Endodermal cell (in vitro differentiated cells): ENCODE data around the gene BMP2K. TPM values are rescaled to one million over a fixed set of nuclear protein-coding genes. Genes with fewer than 3 reads are reported as not detected.
"Not testable (repeated sequence)": the region's sequence is repeated elsewhere in the genome, so short reads cannot be mapped to it uniquely, and the experiment has no call there.

ENCODE experiments used
- DNase-seq: peaks from one replicate; pipeline ENCODE4 v3.0.0-alpha.2; 2017
- H3K27ac ChIP-seq: 2 replicates; pipeline ENCODE4 v1.5.1; 2013; ENCODE audit warnings: mild to moderate bottlenecking, low read depth, low read length, moderate library complexity
- H3K27me3 ChIP-seq: 2 replicates; pipeline ENCODE4 v1.6.1; 2013; ENCODE audit warnings: mild to moderate bottlenecking, low read length, moderate library complexity; ENCODE audit not compliant: insufficient read depth, control insufficient read depth, poor library complexity, severe bottlenecking
- H3K36me3 ChIP-seq: 2 replicates; pipeline ENCODE4 v1.7.0; 2013; ENCODE audit warnings: mild to moderate bottlenecking, low read length, moderate library complexity; ENCODE audit not compliant: control insufficient read depth, insufficient read depth
- H3K4me1 ChIP-seq: one replicate; pipeline ENCODE4 v1.7.0; 2013; ENCODE audit warnings: low read length; ENCODE audit not compliant: control insufficient read depth, insufficient read depth
- H3K4me3 ChIP-seq: 2 replicates; pipeline ENCODE4 v1.5.1; 2013; ENCODE audit warnings: mild to moderate bottlenecking, low read length, moderate library complexity
- H3K9ac ChIP-seq: 2 replicates; pipeline ENCODE4 v1.6.1; 2013; ENCODE audit warnings: mild to moderate bottlenecking, low read length, moderate library complexity; ENCODE audit not compliant: poor library complexity, severe bottlenecking; ENCODE audit errors: extremely low read depth
- H3K9me3 ChIP-seq: 2 replicates; pipeline ENCODE4 v1.6.1; 2013; ENCODE audit warnings: mild to moderate bottlenecking, low read length, moderate library complexity; ENCODE audit not compliant: control insufficient read depth
- H3K27ac Mint-ChIP-seq: 2 replicates; pipeline ENCODE4 v1.8.0; 2020; ENCODE audit warnings: mixed read lengths
- H3K27me3 Mint-ChIP-seq: 2 replicates; pipeline ENCODE4 v1.8.0; 2021; ENCODE audit warnings: mild to moderate bottlenecking, mixed read lengths; ENCODE audit not compliant: insufficient read depth
- H3K36me3 Mint-ChIP-seq: 2 replicates; pipeline ENCODE4 v1.8.0; 2020; ENCODE audit warnings: low read depth, mixed read lengths
- H3K4me1 Mint-ChIP-seq: 2 replicates; pipeline ENCODE4 v1.8.0; 2020; ENCODE audit warnings: mixed read lengths
- H3K4me3 Mint-ChIP-seq: 2 replicates; pipeline ENCODE4 v1.8.0; 2020; ENCODE audit warnings: mild to moderate bottlenecking, moderate library complexity, mixed read lengths
- H3K9me3 Mint-ChIP-seq: 2 replicates; pipeline ENCODE4 v1.8.0; 2020; ENCODE audit warnings: mild to moderate bottlenecking, mixed read lengths
- WGBS, 2 experiments: methylation state at CpG; one replicate each; pipeline versions ENCODE4 v1.1.5 to v1.1.7; 2013; ENCODE audit warnings: missing lambda C conversion rate in 2 of 2, mixed read lengths in 1 of 2; ENCODE audit not compliant: insufficient coverage in 1 of 2, insufficient read length in 1 of 2; 5-methylcytosine and 5-hydroxymethylcytosine counted together
- total RNA-seq, 2 donors: library from RNA; stranded (reverse); fragmentation: NEBNext Ultra II Directional in 1 of 2; extraction: Animal tissue kit (Norgen Biotek cat#: 25700) in 1 of 2; gene quantifications; 2 replicates in 1 of 2; 3 replicates in 1 of 2; pipeline ENCODE4 v1.2.1, GENCODE V29; 2021
- TF ChIP-seq, protein P1 (sequence below): fragments of 200-600 bp; sonication (generic); conservative IDR thresholded peaks from 2 replicates; pipeline ENCODE4 v1.5.0; 2021; ENCODE audit warnings: antibody characterized with exemption, mild to moderate bottlenecking

BMP2K gene
- total RNA-seq, 2 donors from 2014 or later, result 39.4 to 49.1 TPM

DNA sequence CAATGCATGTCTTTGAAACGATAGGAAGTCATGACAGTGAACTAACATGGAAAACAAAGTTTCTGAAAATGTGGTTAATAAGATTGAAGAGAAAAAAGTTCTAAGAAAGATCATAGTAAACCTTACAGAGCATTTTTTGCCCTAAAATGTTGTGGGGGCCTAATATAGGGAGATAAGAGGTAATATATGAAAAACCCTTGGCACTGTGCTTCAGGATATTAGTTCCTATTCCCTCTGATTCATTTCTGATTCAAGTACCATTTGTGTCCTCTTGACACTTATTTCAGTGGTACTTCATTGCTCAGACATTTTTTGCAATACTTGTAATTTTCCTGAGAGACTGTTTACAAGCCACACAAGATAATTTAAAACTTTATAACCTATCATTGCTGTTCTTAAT is 128.0 kb downstream of the BMP2K start:
- H3K27ac ChIP-seq, result no peak overlapping the region

DNA sequence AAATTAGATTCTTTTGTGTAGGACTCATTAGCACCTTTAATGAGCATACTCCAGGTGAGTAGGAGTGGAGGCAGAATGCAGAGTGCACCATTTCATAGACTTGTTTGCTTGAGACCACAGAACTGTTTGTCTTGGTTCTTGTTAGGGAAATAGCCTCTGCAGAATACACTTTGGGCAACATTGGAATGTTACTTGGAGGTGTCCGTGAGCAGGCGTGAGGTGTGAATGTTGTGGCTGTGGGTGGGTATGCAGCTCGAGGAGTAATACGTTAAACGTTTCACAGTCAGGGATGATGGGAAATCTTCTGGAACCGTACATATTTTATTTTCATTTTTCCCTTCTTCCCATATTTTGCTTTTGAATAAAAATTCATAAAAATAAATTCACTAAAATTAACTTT is 131.5 kb downstream of the BMP2K start:
- WGBS, 2 experiments, result 91% methylated on average over 6 of the region's 6 CpGs; no CpG with 5 or more reads in 1 of the 2 experiments
- no peaks in the 10 kb centered on the region for H3K9me3 ChIP-seq
- H3K4me1 Mint-ChIP-seq, result peaks cover 7% of the 10 kb centered on the region
- no peaks in the 10 kb centered on the region for H3K9me3 Mint-ChIP-seq
- no peak overlapping the region for H3K9ac ChIP-seq
- peaks cover 20% of the 10 kb centered on the region for H3K36me3 ChIP-seq
- H3K4me3 Mint-ChIP-seq, result no peak overlapping the region
- no peaks in the 10 kb centered on the region for H3K27me3 ChIP-seq
- H3K4me3 ChIP-seq, result no peak overlapping the region
- DNase-seq, result no peak
- no peaks in the 10 kb centered on the region for H3K4me1 ChIP-seq
- H3K36me3 Mint-ChIP-seq, result peaks cover 23% of the 10 kb centered on the region
- no peak overlapping the region for H3K27ac ChIP-seq
- H3K27ac Mint-ChIP-seq, result no peak overlapping the region
- no peaks in the 10 kb centered on the region for H3K27me3 Mint-ChIP-seq
- TF ChIP-seq, protein P1, sequence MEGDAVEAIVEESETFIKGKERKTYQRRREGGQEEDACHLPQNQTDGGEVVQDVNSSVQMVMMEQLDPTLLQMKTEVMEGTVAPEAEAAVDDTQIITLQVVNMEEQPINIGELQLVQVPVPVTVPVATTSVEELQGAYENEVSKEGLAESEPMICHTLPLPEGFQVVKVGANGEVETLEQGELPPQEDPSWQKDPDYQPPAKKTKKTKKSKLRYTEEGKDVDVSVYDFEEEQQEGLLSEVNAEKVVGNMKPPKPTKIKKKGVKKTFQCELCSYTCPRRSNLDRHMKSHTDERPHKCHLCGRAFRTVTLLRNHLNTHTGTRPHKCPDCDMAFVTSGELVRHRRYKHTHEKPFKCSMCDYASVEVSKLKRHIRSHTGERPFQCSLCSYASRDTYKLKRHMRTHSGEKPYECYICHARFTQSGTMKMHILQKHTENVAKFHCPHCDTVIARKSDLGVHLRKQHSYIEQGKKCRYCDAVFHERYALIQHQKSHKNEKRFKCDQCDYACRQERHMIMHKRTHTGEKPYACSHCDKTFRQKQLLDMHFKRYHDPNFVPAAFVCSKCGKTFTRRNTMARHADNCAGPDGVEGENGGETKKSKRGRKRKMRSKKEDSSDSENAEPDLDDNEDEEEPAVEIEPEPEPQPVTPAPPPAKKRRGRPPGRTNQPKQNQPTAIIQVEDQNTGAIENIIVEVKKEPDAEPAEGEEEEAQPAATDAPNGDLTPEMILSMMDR, result no peak

More for the DNA sequence above, 128.0 kb downstream of the BMP2K start:
- Histone ChIP-seq H3K36me3 (peaks cover 5% of the 10 kb centered on the region), H3K9ac (no peak overlapping the region), H3K4me1 (no peaks in the 10 kb centered on the region), H3K4me3 (no peak overlapping the region), H3K9me3 (no peaks in the 10 kb centered on the region), H3K27me3 (no peaks in the 10 kb centered on the region)
- WGBS, 2 experiments, result 91 to 95% methylated on average over 1 of the region's 1 CpG
- H3K36me3 Mint-ChIP-seq, result no peaks in the 10 kb centered on the region
- TF ChIP-seq, protein P1, result no peak
- no peaks in the 10 kb centered on the region for H3K9me3 Mint-ChIP-seq
- no peaks in the 10 kb centered on the region for H3K27me3 Mint-ChIP-seq
- H3K27ac Mint-ChIP-seq, result no peak overlapping the region
- peaks cover 7% of the 10 kb centered on the region for H3K4me1 Mint-ChIP-seq
- no peak for DNase-seq
- no peak overlapping the region for H3K4me3 Mint-ChIP-seq

DNA sequence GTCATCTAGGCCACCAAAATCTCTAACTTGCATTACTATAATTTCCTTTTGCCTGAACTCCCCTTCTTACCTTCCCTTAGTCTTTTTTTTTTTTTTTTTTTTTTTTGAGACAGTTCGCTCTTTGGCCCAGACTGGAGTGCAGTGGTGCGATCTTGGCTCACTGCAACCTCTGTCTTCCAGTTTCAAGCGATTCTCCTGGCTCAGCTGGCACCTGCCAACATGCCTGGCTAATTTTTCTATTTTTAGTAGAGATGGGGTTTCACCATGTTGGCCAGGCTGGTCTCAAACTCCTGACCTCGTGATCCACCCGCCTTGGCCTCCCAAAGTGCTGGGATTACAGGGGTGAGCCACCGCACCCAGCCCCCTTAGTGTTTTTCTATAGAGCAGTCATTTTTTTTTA is 132.8 kb downstream of the BMP2K start:
- H3K27ac Mint-ChIP-seq, H3K9ac ChIP-seq, H3K9me3 Mint-ChIP-seq, H3K9me3 ChIP-seq, H3K27me3 ChIP-seq, DNase-seq, H3K4me1 ChIP-seq, H3K4me3 Mint-ChIP-seq, H3K27me3 Mint-ChIP-seq, H3K4me1 Mint-ChIP-seq, H3K27ac ChIP-seq, H3K4me3 ChIP-seq: not testable (repeated sequence)
- H3K36me3 Mint-ChIP-seq, result peaks cover 23% of the 10 kb centered on the region
- WGBS, 2 experiments, result 95% methylated on average over 3 to 6 of the region's 6 CpGs
- peaks cover 27% of the 10 kb centered on the region for H3K36me3 ChIP-seq

DNA sequence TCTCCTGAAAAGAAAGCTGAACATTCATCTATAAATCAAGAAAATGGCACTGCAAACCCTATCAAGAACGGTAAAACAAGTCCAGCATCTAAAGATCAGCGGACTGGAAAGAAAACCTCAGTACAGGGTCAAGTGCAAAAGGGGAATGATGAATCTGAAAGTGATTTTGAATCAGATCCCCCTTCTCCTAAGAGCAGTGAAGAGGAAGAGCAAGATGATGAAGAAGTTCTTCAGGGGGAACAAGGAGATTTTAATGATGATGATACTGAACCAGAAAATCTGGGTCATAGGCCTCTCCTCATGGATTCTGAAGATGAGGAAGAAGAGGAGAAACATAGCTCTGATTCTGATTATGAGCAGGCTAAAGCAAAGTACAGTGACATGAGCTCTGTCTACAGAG is 134.5 kb downstream of the BMP2K start:
- no peaks in the 10 kb centered on the region for H3K9me3 Mint-ChIP-seq
- Histone ChIP-seq H3K9ac (no peak overlapping the region), H3K9me3 (no peaks in the 10 kb centered on the region), H3K27me3 (no peaks in the 10 kb centered on the region), H3K4me1 (no peaks in the 10 kb centered on the region), H3K27ac (no peak overlapping the region), H3K36me3 (peaks cover 36% of the 10 kb centered on the region), H3K4me3 (no peak overlapping the region)
- no peak overlapping the region for H3K27ac Mint-ChIP-seq
- H3K4me3 Mint-ChIP-seq, result no peak overlapping the region
- 91 to 93% methylated on average over 2 of the region's 2 CpGs for WGBS, 2 experiments
- no peak for DNase-seq
- peaks cover 7% of the 10 kb centered on the region for H3K4me1 Mint-ChIP-seq
- TF ChIP-seq, protein P1, result no peak
- peaks cover 24% of the 10 kb centered on the region for H3K36me3 Mint-ChIP-seq
- no peaks in the 10 kb centered on the region for H3K27me3 Mint-ChIP-seq
